K562 (cell line): Measurements from ENCODE around the gene CHTF8. TPM values are rescaled to one million over a fixed set of nuclear protein-coding genes. Genes with fewer than 3 reads are reported as not detected.
"Not testable (repeated sequence)": the region's sequence is repeated elsewhere in the genome, so short reads cannot be mapped to it uniquely, and the experiment has no call there.

ENCODE experiments used
- ATAC-seq: fragments of 200-7000 bp; cut with Tn5 transposase; 3 replicates; pipeline ENCODE4 v1.9.1; 2020; ENCODE audit warnings: moderate library complexity
- BruUV-seq: library from RNA; stranded (reverse); fragments of 400-500 nt; replicated peaks from 2 replicates; lab custom pipeline; 2021; lab: Mats Ljungman, UMichigan
- CTCF ChIA-PET: fragments of 300-600 bp; formaldehyde crosslinking; extraction: SDS; loops from one replicate; lab custom pipeline; 2021; ENCODE audit warnings: low intra/inter-chr PET ratio; lab: Yijun Ruan, JAX
- POLR2A ChIA-PET: fragments of 300-600, 350-650 bp; sonication (Branson Sonifier 250); formaldehyde crosslinking; extraction: SDS; loops from one replicate; lab custom pipeline; 2021; ENCODE audit warnings: antibody characterized with exemption, inconsistent platforms; lab: Yijun Ruan, JAX
- DNase-seq, 4 experiments: peaks; one replicate each; pipeline versions ENCODE4 v3.0.0 to v3.0.0-alpha.2; 2011 to 2018; ENCODE audit warnings: low spot score in 3 of 4, mixed read lengths in 3 of 4; ENCODE audit errors: extremely low read depth in 1 of 4
- FAIRE-seq: peaks from 2 replicates; lab custom pipeline; 2011; peaks lifted over from hg19 to GRCh38; lab: Jason Lieb, UNC
- H2AFZ ChIP-seq: 2 replicates; pipeline ENCODE4 v1.6.0; 2011; ENCODE audit warnings: low read depth, low read length, control low read depth, inconsistent platforms
- H3K27ac ChIP-seq: fragments of 200-600 bp; 3 replicates; pipeline ENCODE4 v1.8.0; 2011; ENCODE audit warnings: low read depth, mild to moderate bottlenecking, control low read depth, inconsistent platforms, low read length, moderate library complexity, mixed read lengths; ENCODE audit errors: extremely low read depth
- H3K27me3 ChIP-seq, 2 experiments: fragments of 300-600 bp in 1 of 2; 2 replicates in 1 of 2; 3 replicates in 1 of 2; pipeline versions ENCODE4 v1.6.0 to v1.8.0; 2011; ENCODE audit warnings: inconsistent platforms in 2 of 2, low read length in 2 of 2, mild to moderate bottlenecking in 1 of 2, mixed read lengths in 1 of 2, moderate library complexity in 1 of 2; ENCODE audit not compliant: control insufficient read depth in 2 of 2, insufficient read depth in 2 of 2
- H3K36me3 ChIP-seq: fragments of 300-600 bp; 3 replicates; pipeline ENCODE4 v1.8.0; 2011; ENCODE audit warnings: mild to moderate bottlenecking, low read length, inconsistent platforms; ENCODE audit not compliant: control insufficient read depth, insufficient read depth
- H3K4me1 ChIP-seq, 2 experiments: fragments of 200-600 bp in 1 of 2; replicated peaks in 1 of 2; 2 replicates in 1 of 2; 3 replicates in 1 of 2; pipeline versions ENCODE4 v1.5.1 to v1.8.0; 2011; ENCODE audit warnings: inconsistent platforms in 2 of 2, low read length in 2 of 2, mild to moderate bottlenecking in 1 of 2, mixed read lengths in 1 of 2, moderate library complexity in 1 of 2; ENCODE audit not compliant: control insufficient read depth in 2 of 2, insufficient read depth in 2 of 2
- H3K4me2 ChIP-seq: 2 replicates; pipeline ENCODE4 v1.6.1; 2011; ENCODE audit warnings: low read length, control low read depth, inconsistent platforms, mixed read lengths; ENCODE audit not compliant: insufficient read depth
- H3K4me3 ChIP-seq: fragments of 200-600 bp; sonication (generic), shearing (Covaris generic); 2 replicates; pipeline ENCODE4 v1.5.1; 2016; ENCODE audit warnings: control low read depth, inconsistent platforms
- H3K79me2 ChIP-seq: fragments of 200-600 bp; 3 replicates; pipeline ENCODE4 v1.8.0; 2011; ENCODE audit warnings: low read length, inconsistent platforms; ENCODE audit not compliant: control insufficient read depth, insufficient read depth
- H3K9ac ChIP-seq, 2 experiments: 2 replicates each; pipeline versions ENCODE4 v1.6.0 to v1.6.1; 2011; ENCODE audit warnings: low read depth in 2 of 2, low read length in 2 of 2, control low read depth in 1 of 2, inconsistent platforms in 1 of 2, mild to moderate bottlenecking in 1 of 2, mixed read lengths in 1 of 2; ENCODE audit not compliant: insufficient read depth in 1 of 2
- H3K9me1 ChIP-seq: one replicate; pipeline ENCODE4 v1.6.0; 2011; ENCODE audit warnings: inconsistent platforms, mild to moderate bottlenecking, low read length, moderate library complexity; ENCODE audit not compliant: control insufficient read depth, insufficient read depth
- H3K9me3 ChIP-seq: replicated peaks from 2 replicates; pipeline ENCODE4 v1.5.1; 2011; ENCODE audit warnings: low read depth, low read length, inconsistent platforms; ENCODE audit not compliant: control insufficient read depth, insufficient read depth
- H4K20me1 ChIP-seq: replicated peaks from 2 replicates; pipeline ENCODE4 v1.6.1; 2011; ENCODE audit warnings: low read length, inconsistent platforms, mixed read lengths; ENCODE audit not compliant: control insufficient read depth, insufficient read depth
- ZBTB33 ChIP-seq: sonication (generic); formaldehyde crosslinking; IDR thresholded peaks from 2 replicates; pipeline ENCODE4 v1.8.1; 2023; ENCODE audit warnings: mild to moderate bottlenecking, missing genetic modification reagents
- whole genome bisulfite sequencing: fragments of 100-300 bp; shearing (Covaris generic); methylation state at CpG from one replicate; pipeline ENCODE4 v1.1.6; 2016; ENCODE audit warnings: low coverage, mixed read lengths; ENCODE audit not compliant: insufficient coverage; ENCODE audit errors: missing lambda C conversion rate; 5-methylcytosine and 5-hydroxymethylcytosine counted together
- in situ Hi-C: fragments of 300-500 bp; cut with MboI; formaldehyde crosslinking; loops from 4 replicates; pipeline ENCODE4 v1.15.0; 2018; ENCODE audit warnings: inconsistent platforms, mixed read lengths
- intact Hi-C: fragments of 100-400 bp; cut with micrococcal nuclease; formaldehyde crosslinking; loops from 2 replicates; pipeline ENCODE4 v1.14.2; 2022
- polyA plus RNA-seq, 8 experiments: library from polyadenylated mRNA; depleted of rRNA in 4 of 8; stranded (reverse) in 5 of 8; unstranded in 3 of 8; fragments of >200 nt; fragmentation: Nextera tagmentation in 2 of 8; fragmentation: Illumina TruSeq in 1 of 8; extraction: Ambion mirVana in 2 of 8; extraction: Trizol in 1 of 8; gene quantifications; 2 replicates each; pipeline versions ENCODE4 v1.2.1 to v1.2.3, GENCODE V29; 2011 to 2014; ENCODE audit warnings: inconsistent platforms in 1 of 8, missing spikeins in 1 of 8
- total RNA-seq, 7 experiments: library from RNA; depleted of rRNA in 6 of 7; stranded (reverse); fragments of >200 nt in 6 of 7; fragmentation: Illumina TruSeq in 2 of 7; extraction: Trizol in 2 of 7; gene quantifications; 2 replicates each; pipeline versions ENCODE4 v1.2.1 to v1.2.3, GENCODE V29; 2011 to 2021; ENCODE audit warnings: low replicate concordance in 1 of 7

The CHTF8 gene
- total and polyA plus RNA-seq, 9 of the 15 experiments (the other 6 are each of a cell fraction or from before 2014, with no cell fraction given): 20.2 to 199 (median 108) TPM

GRCh38 chr16:69126801-69127200, 5.6 kb downstream of the CHTF8 start:
- in situ Hi-C loops: not testable (repeated sequence)

More at GRCh38 chr16:69126801-69127200, 5.6 kb downstream of the CHTF8 start:
- TF ChIP-seq ZBTB33: peak; percentile 44; the same call in 1 of the 2 replicates
- not testable (repeated sequence) for ATAC-seq, H3K4me3 ChIP-seq, H3K4me2 ChIP-seq, FAIRE-seq, H3K9me3 ChIP-seq, H3K27me3 ChIP-seq, BruUV-seq, H2AFZ ChIP-seq, H3K27ac ChIP-seq, H3K9me1 ChIP-seq, H3K4me1 ChIP-seq, DNase-seq, H4K20me1 ChIP-seq, H3K9ac ChIP-seq
- ChIA-PET POLR2A (interaction anchor here (1.8 kb wide), 1 partner anchor 11 kb away, joined by 4 read pairs; no protein-coding TSS in a partner anchor), CTCF (interaction anchor here (0.5 to 1.1 kb wide), 2 partner anchors 272 to 279 kb away, joined by 3 to 4 read pairs; no protein-coding TSS in a partner anchor)
- 97% methylated on average over 8 of the region's 10 CpGs for WGBS
- Histone ChIP-seq H3K79me2 (peaks cover 73% of the 10 kb centered on the region), H3K36me3 (peaks cover 55% of the 10 kb centered on the region)
- intact Hi-C loops: loop anchor here (10.0 kb wide), 1 partner anchor 422 kb away; no protein-coding TSS in a partner anchor
